Stimulated activated CD4-positive, alpha-beta T cell treated with anti-CD3 and anti-CD28 coated beads, Interleukin-4, amount 100 ng/mL, for 1 hour (primary cell): ENCODE results near the gene UNC93A.
"Not testable (repeated sequence)": the region's sequence is repeated elsewhere in the genome, so short reads cannot be mapped to it uniquely, and the experiment has no call there.

ENCODE experiments used
- DNase-seq: peaks from one replicate; pipeline ENCODE4 v3.0.0-alpha.2; 2020

The UNC93A gene

GRCh38 chr6:167345960-167346359, 54.8 kb downstream of the UNC93A start:
- no peak for DNase-seq

DNA sequence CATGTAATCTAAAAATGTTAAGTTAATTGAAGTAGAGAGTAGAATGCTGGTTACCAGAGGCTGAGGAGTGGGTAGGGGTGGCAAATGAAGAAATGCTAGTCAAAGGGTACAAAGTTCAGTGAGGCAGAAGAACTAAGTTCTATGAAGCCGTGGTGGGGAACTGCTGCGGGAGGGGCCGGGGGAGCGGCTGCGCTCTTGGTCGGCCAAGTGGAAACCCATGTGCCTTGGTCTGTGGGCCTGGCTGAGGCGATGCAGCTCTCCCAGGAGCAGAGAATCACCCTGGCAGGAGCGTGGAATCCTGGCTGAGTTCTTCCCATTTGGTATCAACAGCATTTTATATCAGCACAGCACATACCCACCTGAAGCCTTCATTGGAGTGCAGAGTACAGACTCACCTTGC, 56.1 kb downstream of the UNC93A start:
- no peak for DNase-seq

DNA sequence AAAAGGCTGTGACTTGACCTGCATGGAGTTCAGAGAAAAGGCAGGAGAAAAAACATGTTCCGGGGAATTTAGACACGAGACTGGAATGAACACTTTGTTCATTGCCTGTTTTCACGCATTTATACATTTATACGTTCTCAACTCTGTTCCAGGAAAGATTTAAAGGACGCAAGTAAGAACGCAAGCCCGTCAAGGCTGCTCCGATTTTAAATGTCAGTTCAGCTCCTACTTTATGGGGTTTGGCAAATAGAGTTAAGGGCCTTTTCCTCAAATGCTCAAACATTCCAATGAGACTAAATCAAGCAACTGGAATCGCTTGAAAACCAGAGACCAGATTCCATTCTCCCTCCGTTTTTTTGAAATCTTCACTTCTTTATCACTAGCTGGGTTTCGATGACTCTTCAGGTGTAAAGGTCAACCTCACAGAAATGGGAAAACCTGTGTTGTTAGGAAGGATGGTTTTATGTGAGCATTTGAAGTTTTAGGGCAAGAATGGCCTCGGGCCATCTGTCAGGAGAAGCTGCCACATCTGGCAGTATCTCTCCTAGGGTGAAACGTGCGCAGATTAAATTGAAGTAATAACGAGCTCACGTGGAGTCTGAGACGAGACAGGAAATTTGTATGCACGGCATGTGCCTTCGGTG, 58.6 kb downstream of the UNC93A start:
- DNase-seq, result no peak

DNA sequence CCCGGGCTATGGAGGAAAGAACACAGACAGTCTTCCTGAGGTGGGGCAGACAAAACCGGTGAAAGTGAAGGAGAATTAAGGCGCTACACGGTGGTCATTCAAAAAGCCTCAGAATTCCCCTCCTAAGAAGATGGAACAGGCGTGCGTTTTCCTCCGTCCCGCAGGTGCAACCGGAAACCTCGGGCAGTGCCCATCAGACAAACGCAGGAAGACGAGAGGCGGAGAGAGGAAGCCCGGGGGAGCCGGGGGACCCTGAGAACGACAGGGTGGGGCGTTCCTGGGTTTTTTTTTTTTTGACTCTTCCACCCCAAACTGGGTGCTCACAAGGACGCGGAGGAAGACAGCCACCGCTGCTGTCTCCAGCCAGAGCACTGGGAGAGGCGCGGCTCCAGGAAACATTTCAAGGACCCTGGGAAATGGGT, 59.2 kb downstream of the UNC93A start:
- peak; percentile 10 for DNase-seq

GRCh38 chr6:167350731-167351655, 59.9 kb downstream of the UNC93A start:
- DNase-seq, result peak; percentile 86

DNA sequence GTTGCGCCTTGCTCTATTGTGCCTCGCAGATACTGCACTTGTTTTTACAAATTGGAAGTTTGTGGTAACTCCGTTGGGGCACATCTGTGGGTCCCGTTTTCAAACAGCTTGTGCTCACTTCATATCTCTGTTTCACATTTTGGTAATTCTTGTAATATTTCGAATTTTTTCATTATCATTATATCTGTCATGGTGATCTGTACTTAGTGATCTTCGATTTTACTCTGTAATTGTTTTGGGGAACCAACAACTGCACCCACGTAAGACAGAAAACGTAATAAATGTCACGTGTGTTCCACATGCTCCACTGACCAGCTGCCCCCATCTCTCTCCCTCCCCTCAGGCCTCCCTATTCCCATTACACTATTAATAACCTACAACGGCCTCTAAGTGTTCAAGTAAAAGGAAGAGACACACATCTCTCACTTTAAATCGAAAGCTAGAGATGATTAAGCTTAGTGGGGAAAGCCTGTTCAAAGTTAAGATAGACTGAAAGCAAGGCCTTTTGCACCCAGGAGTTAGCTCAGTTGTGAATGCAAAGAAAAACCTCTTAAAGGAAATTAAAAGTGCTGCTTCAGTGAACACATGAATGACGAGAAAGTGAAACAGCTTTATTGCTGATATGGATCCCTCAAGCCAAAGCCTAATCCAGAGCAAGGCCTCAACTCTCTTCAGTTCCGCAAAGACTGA, 60.7 kb downstream of the UNC93A start:
- DNase-seq, result no peak

DNA sequence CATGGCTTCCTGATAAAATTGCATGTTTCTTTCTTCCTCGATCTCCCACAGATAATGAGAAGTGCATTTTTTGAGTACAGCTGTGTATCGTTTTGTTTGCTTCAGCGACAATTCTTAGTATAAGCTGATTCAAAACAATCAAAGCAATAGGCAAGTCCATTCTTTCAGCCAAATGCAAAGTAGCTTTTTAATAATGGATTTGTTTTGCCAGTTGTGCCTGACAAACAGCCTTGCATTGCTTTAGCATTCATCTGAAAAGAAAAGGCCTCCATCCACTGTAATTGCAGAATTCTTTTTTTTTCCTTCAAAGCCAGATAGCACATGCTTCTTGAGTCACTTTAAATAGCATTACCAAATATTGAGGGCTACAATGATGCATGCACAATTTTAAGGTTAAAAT, 65.8 kb downstream of the UNC93A start:
- no peak for DNase-seq

DNA sequence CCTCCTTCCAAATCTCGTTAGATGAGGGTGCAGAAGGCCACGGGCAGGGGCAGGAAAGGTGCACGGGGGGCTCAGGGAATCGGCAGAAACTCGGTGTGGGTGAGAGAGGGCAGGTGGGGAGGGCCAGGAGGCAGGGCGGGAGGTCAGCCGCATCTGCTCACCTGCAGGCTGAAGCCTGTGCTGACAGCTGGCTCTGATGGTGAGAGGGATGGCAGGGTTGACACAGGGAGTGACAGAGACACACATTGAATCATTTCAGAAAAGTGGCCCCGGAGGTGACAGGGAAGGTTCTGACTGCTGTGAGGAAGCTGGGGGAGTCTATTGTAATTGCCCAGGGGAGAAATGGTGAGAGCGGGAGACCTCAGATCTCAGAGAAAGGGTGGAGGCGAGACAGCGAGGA, 67.3 kb downstream of the UNC93A start:
- not testable (repeated sequence) for DNase-seq

DNA sequence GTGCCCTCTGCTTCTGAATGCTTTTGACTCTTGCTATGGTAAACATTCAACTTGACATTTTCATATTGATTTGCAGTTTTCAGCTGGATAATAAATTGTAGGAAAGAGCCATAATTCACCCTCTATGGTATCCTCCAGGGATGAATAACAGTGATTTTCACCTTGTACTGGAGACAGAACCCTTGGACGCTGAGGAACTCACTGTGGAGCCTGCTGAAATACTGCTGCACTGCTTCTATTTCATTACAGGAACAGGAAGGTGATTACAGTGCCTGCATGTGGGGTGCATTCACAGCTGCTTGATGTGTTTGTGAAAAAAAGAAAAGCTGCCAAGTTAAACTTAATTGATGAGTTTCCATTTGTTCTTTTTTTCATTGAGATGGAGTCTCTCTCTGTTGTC, 70.1 kb downstream of the UNC93A start:
- not testable (repeated sequence) for DNase-seq
